Activated naive CD8-positive, alpha-beta T cell treated with anti-CD3 and anti-CD28 coated beads, Interleukin-2, amount 10 ng/mL, durations not matched to agents 7 days and 5 days (primary cell): Measurements from ENCODE around the gene VSIG10L2. TPM values are rescaled to one million over a fixed set of nuclear protein-coding genes. Genes with fewer than 3 reads are reported as not detected.
A peak's percentile ranks its signal among the peaks of the same experiment; 100 is the strongest.

ENCODE experiments used
- ATAC-seq: fragments of 150-1000 bp; cut with Tn5 transposase; one replicate; pipeline ENCODE4 v1.10.0; 2021; ENCODE audit warnings: low read depth, moderate library complexity
- POLR2A ChIA-PET: fragments of 350-600 bp; sonication (Branson Sonifier 250); formaldehyde crosslinking; loops from one replicate; lab custom pipeline; 2021; ENCODE audit warnings: antibody characterized with exemption; lab: Charles Lee
- DNase-seq: peaks from one replicate; pipeline ENCODE4 v3.0.0; 2021
- H3K27ac Mint-ChIP-seq: one replicate; pipeline ENCODE4 v1.8.0; 2022; ENCODE audit warnings: mild to moderate bottlenecking, mixed read lengths
- H3K27me3 Mint-ChIP-seq: one replicate; pipeline ENCODE4 v1.8.0; 2022; ENCODE audit warnings: mild to moderate bottlenecking, moderate library complexity, mixed read lengths
- H3K36me3 Mint-ChIP-seq: one replicate; pipeline ENCODE4 v1.8.0; 2021; ENCODE audit warnings: mild to moderate bottlenecking, mixed read lengths
- H3K4me1 Mint-ChIP-seq: one replicate; pipeline ENCODE4 v1.8.0; 2021; ENCODE audit warnings: mixed read lengths
- H3K4me3 Mint-ChIP-seq: one replicate; pipeline ENCODE4 v1.8.0; 2022; ENCODE audit warnings: mild to moderate bottlenecking, moderate library complexity, mixed read lengths
- H3K9me3 Mint-ChIP-seq: one replicate; pipeline ENCODE4 v1.8.0; 2021; ENCODE audit warnings: mixed read lengths
- total RNA-seq, 2 experiments: library from RNA; stranded (reverse); gene quantifications; one replicate each; pipeline ENCODE4 v1.2.3, GENCODE V29; 2021

Gene VSIG10L2
- total RNA-seq, 2 experiments from 2014 or later, result not detected

GRCh38 chr11:125922156-125922555 lies 23.7 kb upstream of the VSIG10L2 start:
- POLR2A ChIA-PET, result no interaction called here
- ATAC-seq, result no peak
- no peak overlapping the region for H3K4me3 Mint-ChIP-seq
- no peaks in the 10 kb centered on the region for H3K4me1 Mint-ChIP-seq
- no peak overlapping the region for H3K27ac Mint-ChIP-seq
- peaks cover 14% of the 10 kb centered on the region for H3K27me3 Mint-ChIP-seq
- no peaks in the 10 kb centered on the region for H3K36me3 Mint-ChIP-seq
- no peak for DNase-seq
- no peaks in the 10 kb centered on the region for H3K9me3 Mint-ChIP-seq

- H3K9me3 Mint-ChIP-seq, result no peaks in the 10 kb centered on the region
- H3K36me3 Mint-ChIP-seq, result no peaks in the 10 kb centered on the region
- no peak overlapping the region for H3K27ac Mint-ChIP-seq
- H3K4me3 Mint-ChIP-seq, result no peak overlapping the region
- H3K27me3 Mint-ChIP-seq, result peaks cover 19% of the 10 kb centered on the region
- ATAC-seq (peak; percentile 84), DNase-seq (peak; percentile 45)
- no peaks in the 10 kb centered on the region for H3K4me1 Mint-ChIP-seq
- POLR2A ChIA-PET, result no interaction called here
Observed at GRCh38 chr11:125923012-125923579, 22.7 kb upstream of the VSIG10L2 start.

GRCh38 chr11:125923633-125924032 lies 22.2 kb upstream of the VSIG10L2 start:
- Mint-ChIP-seq H3K9me3 (no peaks in the 10 kb centered on the region), H3K27ac (no peak overlapping the region), H3K36me3 (no peaks in the 10 kb centered on the region), H3K4me3 (no peak overlapping the region), H3K4me1 (no peaks in the 10 kb centered on the region), H3K27me3 (peaks cover 17% of the 10 kb centered on the region)
- ATAC-seq (no peak), DNase-seq (no peak)
- POLR2A ChIA-PET, result no interaction called here

- ATAC-seq, result no peak
- Mint-ChIP-seq H3K27me3 (peaks cover 20% of the 10 kb centered on the region), H3K9me3 (no peaks in the 10 kb centered on the region)
Observed at GRCh38 chr11:125924384-125925007, 21.3 kb upstream of the VSIG10L2 start.

GRCh38 chr11:125925247-125925740 lies 20.6 kb upstream of the VSIG10L2 start:
- H3K9me3 Mint-ChIP-seq, result no peaks in the 10 kb centered on the region
- no peaks in the 10 kb centered on the region for H3K36me3 Mint-ChIP-seq
- H3K4me1 Mint-ChIP-seq, result no peaks in the 10 kb centered on the region
- H3K27me3 Mint-ChIP-seq, result peaks cover 25% of the 10 kb centered on the region
- ATAC-seq (no peak), DNase-seq (no peak)
- H3K27ac Mint-ChIP-seq, result no peak overlapping the region
- no peak overlapping the region for H3K4me3 Mint-ChIP-seq
- POLR2A ChIA-PET, result no interaction called here

More at GRCh38 chr11:125924384-125925007, 21.3 kb upstream of the VSIG10L2 start:
- DNase-seq, result no peak
- Mint-ChIP-seq H3K4me1 (no peaks in the 10 kb centered on the region), H3K4me3 (no peak overlapping the region), H3K36me3 (no peaks in the 10 kb centered on the region), H3K27ac (no peak overlapping the region)
- POLR2A ChIA-PET, result no interaction called here

- DNase-seq, result no peak
- H3K4me3 Mint-ChIP-seq, result no peak overlapping the region
- H3K36me3 Mint-ChIP-seq, result no peaks in the 10 kb centered on the region
- H3K9me3 Mint-ChIP-seq, result no peaks in the 10 kb centered on the region
- H3K4me1 Mint-ChIP-seq, result no peaks in the 10 kb centered on the region
- POLR2A ChIA-PET, result no interaction called here
- ATAC-seq, result no peak
- peaks cover 23% of the 10 kb centered on the region for H3K27me3 Mint-ChIP-seq
- H3K27ac Mint-ChIP-seq, result no peak overlapping the region
Observed at GRCh38 chr11:125925804-125926203, 20.0 kb upstream of the VSIG10L2 start.

GRCh38 chr11:125926682-125927081 lies 19.2 kb upstream of the VSIG10L2 start:
- Mint-ChIP-seq H3K4me3 (no peak overlapping the region), H3K27ac (no peak overlapping the region), H3K4me1 (no peaks in the 10 kb centered on the region), H3K36me3 (no peaks in the 10 kb centered on the region), H3K27me3 (peaks cover 30% of the 10 kb centered on the region), H3K9me3 (no peaks in the 10 kb centered on the region)
- ATAC-seq (no peak), DNase-seq (no peak)
- POLR2A ChIA-PET, result no interaction called here

- H3K4me1 Mint-ChIP-seq, result peaks cover 11% of the 10 kb centered on the region
- H3K36me3 Mint-ChIP-seq, result no peaks in the 10 kb centered on the region
- DNase-seq, result no peak
- no peak overlapping the region for H3K27ac Mint-ChIP-seq
- H3K27me3 Mint-ChIP-seq, result peaks cover 41% of the 10 kb centered on the region
- no peak overlapping the region for H3K4me3 Mint-ChIP-seq
- POLR2A ChIA-PET, result no interaction called here
- H3K9me3 Mint-ChIP-seq, result no peaks in the 10 kb centered on the region
- no peak for ATAC-seq
Observed at GRCh38 chr11:125929445-125930075, 16.3 kb upstream of the VSIG10L2 start.

- ATAC-seq (no peak), DNase-seq (no peak)
- H3K4me1 Mint-ChIP-seq, result peaks cover 11% of the 10 kb centered on the region
- H3K27me3 Mint-ChIP-seq, result peaks cover 41% of the 10 kb centered on the region
- no peaks in the 10 kb centered on the region for H3K9me3 Mint-ChIP-seq
- H3K4me3 Mint-ChIP-seq, result no peak overlapping the region
- no peaks in the 10 kb centered on the region for H3K36me3 Mint-ChIP-seq
- no peak overlapping the region for H3K27ac Mint-ChIP-seq
- POLR2A ChIA-PET, result no interaction called here
Observed at GRCh38 chr11:125930076-125930450, 15.8 kb upstream of the VSIG10L2 start.

GRCh38 chr11:125931116-125931515 lies 14.7 kb upstream of the VSIG10L2 start:
- no peaks in the 10 kb centered on the region for H3K36me3 Mint-ChIP-seq
- ATAC-seq, result no peak
- no peaks in the 10 kb centered on the region for H3K9me3 Mint-ChIP-seq
- peaks cover 11% of the 10 kb centered on the region for H3K4me1 Mint-ChIP-seq
- no peak overlapping the region for H3K27ac Mint-ChIP-seq
- H3K4me3 Mint-ChIP-seq, result no peak overlapping the region
- POLR2A ChIA-PET, result no interaction called here
- DNase-seq, result no peak
- H3K27me3 Mint-ChIP-seq, result peaks cover 36% of the 10 kb centered on the region

- Mint-ChIP-seq H3K27me3 (peaks cover 36% of the 10 kb centered on the region), H3K4me3 (no peak overlapping the region), H3K36me3 (no peaks in the 10 kb centered on the region), H3K4me1 (peaks cover 11% of the 10 kb centered on the region), H3K27ac (no peak overlapping the region), H3K9me3 (no peaks in the 10 kb centered on the region)
- ATAC-seq (no peak), DNase-seq (no peak)
- POLR2A ChIA-PET, result no interaction called here
Observed at GRCh38 chr11:125931668-125932067, 14.2 kb upstream of the VSIG10L2 start.

- POLR2A ChIA-PET, result no interaction called here
- H3K9me3 Mint-ChIP-seq, result no peaks in the 10 kb centered on the region
- H3K27ac Mint-ChIP-seq, result no peak overlapping the region
- H3K36me3 Mint-ChIP-seq, result no peaks in the 10 kb centered on the region
- H3K4me1 Mint-ChIP-seq, result peaks cover 11% of the 10 kb centered on the region
- DNase-seq (no peak), ATAC-seq (no peak)
- H3K4me3 Mint-ChIP-seq, result no peak overlapping the region
- peaks cover 34% of the 10 kb centered on the region for H3K27me3 Mint-ChIP-seq
Observed at GRCh38 chr11:125932301-125932700, 13.5 kb upstream of the VSIG10L2 start.

GRCh38 chr11:125933030-125933813 lies 12.6 kb upstream of the VSIG10L2 start:
- no peaks in the 10 kb centered on the region for H3K9me3 Mint-ChIP-seq
- ATAC-seq (peak; percentile 87), DNase-seq (peak; percentile 42)
- POLR2A ChIA-PET, result no interaction called here
- H3K4me3 Mint-ChIP-seq, result peak overlapping the region; percentile 57
- no peaks in the 10 kb centered on the region for H3K36me3 Mint-ChIP-seq
- H3K27ac Mint-ChIP-seq, result no peak overlapping the region
- peaks cover 30% of the 10 kb centered on the region for H3K27me3 Mint-ChIP-seq
- peaks cover 14% of the 10 kb centered on the region for H3K4me1 Mint-ChIP-seq
